Measurements from ENCODE around the gene PLET1.

Gene PLET1

DNA sequence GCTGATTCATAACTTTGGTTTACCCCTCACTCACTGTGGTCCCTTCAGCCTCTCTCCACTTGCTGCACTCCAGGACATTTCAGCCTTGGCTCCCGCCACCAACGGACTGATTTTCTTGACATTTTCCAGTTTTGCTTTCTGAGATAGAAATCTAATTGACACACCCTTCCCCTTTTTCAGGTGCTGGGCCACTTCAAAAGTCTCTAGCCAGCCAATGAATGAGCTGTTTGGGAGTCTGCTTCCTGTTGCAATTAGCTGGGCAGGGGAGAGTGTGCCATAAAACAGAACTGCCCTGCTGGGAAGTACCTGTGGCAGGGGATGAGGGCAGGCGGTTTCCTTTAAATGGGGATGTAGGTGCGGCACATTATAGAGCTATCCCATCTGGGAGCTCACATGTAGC lies 21.1 kb upstream of the PLET1 start:
- DNase-seq (ENCODE audit: low read depth) = no peak

GRCh38 chr11:112280268-112281126 lies 19.8 kb upstream of the PLET1 start:
- peak; percentile 63 for DNase-seq (ENCODE audit: low read depth)

- no peak for DNase-seq (ENCODE audit: low read depth)
These were observed 19.2 kb upstream of the PLET1 start for GRCh38 chr11:112279901-112280267.

DNA sequence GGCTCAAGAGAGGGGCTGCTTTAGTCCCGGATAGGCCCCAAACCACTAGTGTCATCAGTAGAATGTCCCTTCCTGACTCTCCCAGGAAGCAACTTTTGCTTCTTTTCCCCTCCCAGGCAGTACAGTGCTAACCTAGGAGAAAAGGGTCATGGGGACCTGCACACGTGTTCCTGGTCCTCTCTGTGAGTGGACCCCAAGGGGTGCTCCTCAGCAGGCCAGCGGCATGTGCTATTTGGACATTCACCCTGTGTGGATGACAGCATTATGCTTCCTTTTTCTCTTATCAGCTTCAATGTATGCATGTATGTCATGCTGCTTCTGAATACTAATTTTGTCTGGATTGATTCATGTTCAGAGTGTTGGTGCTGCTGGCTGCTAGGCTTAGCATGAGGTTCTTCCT lies 18.1 kb upstream of the PLET1 start:
- no peak for DNase-seq (ENCODE audit: low read depth)

DNA sequence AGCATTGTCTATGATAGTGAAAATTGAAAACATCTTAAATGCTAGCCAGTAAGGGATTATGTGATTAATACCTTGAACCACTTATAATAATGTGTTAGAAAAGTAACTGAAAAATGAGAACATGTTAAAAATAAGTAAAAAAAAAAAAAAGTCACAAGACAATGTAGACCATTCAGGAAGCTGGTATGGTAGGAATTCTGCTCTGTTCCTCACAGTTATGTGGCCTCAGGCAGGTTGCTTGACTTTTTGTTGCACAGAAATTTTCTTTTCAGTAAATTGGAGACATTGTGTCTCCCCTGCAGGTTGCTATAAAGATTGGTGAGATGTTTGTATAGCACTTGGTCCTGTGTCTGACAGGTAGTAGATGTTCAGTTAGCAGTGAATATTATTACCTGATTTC lies 17.3 kb upstream of the PLET1 start:
- no peak for DNase-seq (ENCODE audit: low read depth)

DNA sequence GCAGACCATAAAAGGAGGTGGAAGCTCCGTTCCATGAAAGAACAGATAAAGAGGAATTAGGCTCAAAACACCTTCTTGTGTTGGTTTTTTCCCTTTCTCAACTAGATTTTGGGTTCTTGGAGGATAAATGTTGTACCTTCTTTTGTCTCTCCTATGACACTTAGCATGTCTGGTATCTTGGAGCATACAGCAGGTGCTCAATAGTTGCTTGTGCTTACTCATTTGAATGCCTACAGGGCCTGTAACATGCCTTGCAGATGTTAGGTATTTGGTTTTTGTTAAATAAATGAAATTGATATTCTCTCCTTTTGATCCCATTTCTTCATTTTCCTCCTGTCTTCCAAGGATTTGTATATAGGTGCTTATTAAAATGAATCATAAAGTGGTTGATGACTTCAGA lies 16.4 kb upstream of the PLET1 start:
- DNase-seq (ENCODE audit: low read depth) = no peak

GRCh38 chr11:112274007-112274783 lies 13.5 kb upstream of the PLET1 start:
- DNase-seq (ENCODE audit: low read depth) = no peak

DNA sequence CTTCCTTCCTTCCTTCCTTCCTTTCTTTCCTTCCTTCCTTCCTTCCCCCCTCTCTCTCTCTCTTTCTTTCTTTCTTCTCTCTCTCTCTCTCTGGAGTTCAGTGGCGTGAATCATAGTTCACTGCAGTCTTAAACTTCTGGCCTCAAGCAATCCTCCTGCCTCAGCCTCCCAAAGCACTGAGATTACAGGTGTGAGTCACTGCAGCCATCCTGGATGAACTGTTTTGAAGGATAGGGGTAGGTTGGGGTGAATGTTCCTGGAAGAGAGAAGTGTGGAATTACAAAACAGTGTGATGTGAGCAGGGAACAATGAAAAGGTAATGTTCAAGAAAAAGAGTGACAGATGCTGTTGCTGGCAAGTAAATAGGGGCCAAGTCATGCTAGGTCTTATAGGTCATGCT lies 12.4 kb upstream of the PLET1 start:
- DNase-seq (ENCODE audit: low read depth) = no peak

DNA sequence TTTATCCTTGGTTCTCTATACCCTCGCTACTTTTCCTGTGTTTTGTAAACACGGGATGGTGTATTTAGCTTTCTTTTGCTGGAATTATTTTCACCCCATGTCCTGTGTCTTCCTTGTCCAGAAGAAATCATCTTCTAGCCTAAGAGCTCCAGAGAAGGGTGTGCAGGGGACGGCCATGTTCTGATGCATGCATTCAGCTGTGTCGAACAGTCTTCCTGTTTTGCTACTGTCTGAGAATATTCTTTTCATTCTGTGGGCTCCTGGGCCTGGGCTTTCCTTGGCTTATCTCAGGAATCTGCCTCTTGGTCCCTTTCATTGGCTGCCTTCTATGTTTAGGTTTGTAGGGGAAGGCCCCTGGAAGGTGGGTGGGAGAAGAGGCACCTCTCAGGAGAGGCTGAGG lies 10.6 kb upstream of the PLET1 start:
- no peak for DNase-seq (ENCODE audit: low read depth)

DNA sequence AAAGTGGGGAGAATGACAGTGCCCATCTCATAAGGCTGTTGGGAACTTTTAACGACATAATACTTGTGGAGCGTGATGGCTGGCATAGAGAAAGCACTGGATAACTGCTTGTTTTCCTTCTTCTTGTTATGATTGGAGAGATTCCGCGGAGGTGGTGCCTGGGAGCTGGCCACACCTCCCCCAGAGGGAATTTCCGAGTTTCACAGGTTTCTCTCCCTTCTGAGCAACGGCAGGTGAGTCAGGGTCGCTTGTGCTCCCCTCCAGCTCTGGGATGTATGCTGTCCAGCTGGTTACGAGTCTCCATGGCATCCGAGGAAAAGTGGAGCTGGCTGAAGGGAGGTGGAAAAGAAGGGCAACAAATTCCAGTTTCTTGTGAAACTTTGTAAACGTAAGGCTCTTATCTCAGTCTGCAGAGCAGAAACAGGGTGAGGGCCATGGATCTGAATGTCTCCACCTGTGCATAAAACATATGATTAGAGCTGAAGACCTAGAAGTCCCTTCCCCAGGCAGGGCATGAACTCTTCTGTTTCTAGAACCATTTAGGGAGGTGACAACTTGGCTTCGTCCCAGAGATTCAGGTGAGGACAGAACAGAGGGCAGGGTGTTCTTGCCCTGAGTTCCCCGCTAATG lies 10.0 kb upstream of the PLET1 start:
- DNase-seq (ENCODE audit: low read depth) = no peak

DNA sequence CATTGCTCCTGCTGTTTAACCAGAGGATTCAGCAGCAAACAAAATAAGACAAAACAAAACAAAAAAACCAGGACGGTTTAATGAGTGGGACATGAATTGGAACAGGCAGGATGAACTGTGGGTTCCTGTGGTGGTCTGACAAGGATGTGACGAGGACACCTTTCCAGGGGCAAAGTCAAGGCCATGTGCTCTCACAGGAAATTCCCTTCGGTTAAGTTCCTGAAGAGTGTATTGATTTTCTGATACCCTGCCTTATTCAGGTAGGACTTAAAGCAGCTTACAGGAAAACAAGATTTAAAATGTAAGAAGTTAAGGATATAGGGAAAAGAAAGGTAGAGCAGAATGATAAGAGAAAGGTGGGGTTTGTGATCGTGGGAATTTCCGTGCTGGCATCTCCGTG lies 8.5 kb upstream of the PLET1 start:
- no peak for DNase-seq (ENCODE audit: low read depth)

DNA sequence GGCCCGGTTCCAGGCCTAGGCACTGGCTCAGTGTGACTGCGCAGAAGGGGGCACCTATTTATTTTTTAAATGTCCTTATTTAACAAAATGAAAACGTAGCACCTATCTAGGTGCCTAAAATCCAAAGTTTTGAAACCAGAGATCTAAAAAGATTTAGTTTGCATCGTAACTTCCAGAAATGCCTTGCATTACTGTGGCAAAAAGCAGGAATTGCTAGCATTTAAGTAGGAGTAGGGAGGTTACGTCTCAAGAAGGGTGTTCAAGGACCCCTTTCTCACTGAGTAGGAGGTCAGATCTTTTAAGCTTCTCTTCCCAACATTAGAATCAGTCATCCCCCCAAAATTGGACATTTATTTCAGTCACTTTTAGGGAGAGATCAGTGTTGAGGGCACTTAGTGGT lies 7.7 kb upstream of the PLET1 start:
- no peak for DNase-seq (ENCODE audit: low read depth)

DNA sequence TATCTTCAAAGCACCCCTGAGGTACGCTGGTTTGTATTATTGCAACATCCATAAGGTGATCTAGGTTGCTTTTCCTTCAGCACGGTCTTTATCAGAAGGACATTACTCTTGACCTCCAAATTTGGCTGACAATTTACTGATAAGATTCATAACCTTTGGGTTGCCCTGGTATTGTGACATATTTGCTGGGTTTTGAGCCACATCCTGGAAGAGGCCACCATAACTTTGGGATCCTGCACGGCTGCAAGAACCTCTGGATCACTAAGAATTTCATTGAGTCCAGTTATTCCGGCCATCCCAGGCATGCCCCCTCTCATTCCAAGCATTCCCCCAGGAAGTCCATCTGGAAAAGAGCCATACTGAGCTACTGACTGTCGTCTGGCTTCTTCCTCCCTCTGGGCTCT lies 6.5 kb upstream of the PLET1 start:
- DNase-seq (ENCODE audit: low read depth) = no peak

DNA sequence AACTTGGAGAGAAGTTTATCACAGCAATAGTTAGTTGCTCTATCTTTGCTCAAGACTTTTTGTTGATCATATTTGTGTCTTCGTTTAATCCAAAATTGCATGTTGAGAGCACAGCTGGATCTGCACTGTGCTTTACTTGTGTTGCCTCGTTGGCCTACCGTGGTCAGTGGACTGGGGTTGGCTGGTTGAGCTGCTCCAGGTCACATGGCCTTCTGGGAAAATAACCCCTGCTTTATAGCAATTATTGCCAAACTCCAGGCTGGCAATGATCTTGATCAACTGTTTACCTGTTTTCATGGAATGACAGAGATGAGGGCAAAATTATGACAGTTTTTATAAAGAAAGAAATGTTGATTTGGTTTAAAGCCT lies 5.7 kb upstream of the PLET1 start:
- no peak for DNase-seq (ENCODE audit: low read depth)

- DNase-seq (ENCODE audit: low read depth) = no peak
These were observed 5.2 kb upstream of the PLET1 start for GRCh38 chr11:112265659-112266409.

DNA sequence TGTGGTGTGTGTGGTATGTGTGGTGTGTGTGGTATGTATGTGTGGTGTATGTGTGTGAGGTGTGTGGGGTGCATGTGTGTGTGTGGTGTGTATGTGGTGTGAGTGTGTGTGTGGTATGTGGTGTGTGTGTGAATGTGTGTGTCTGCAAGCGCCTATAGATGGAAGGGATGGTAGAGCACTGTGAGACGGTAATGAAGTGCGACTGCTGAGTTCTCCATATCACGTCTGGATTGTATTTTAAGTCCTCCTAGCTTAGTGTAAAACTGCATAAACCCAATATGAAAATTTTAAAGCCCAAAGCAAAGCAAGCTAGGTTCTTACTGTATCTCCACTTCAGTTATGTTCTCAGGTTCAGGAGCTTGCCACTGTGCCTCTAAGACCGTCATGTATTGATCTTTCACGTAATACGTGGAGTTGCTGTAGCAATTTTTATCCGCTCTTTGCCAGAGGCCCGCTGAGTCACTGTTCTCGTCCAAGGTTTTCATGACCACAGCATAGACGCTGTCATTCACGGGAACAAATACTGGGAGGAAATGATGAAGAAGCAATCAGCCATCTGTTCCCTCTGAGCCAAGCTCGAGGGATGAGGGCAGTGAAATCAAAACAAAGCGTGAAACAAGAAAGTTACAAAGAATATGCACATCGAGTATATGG lies 5.5 kb downstream of the PLET1 start:
- peak; percentile 86 for DNase-seq (ENCODE audit: low read depth)

GRCh38 chr11:112253605-112254242 lies 6.9 kb downstream of the PLET1 start:
- no peak for DNase-seq (ENCODE audit: low read depth)

DNA sequence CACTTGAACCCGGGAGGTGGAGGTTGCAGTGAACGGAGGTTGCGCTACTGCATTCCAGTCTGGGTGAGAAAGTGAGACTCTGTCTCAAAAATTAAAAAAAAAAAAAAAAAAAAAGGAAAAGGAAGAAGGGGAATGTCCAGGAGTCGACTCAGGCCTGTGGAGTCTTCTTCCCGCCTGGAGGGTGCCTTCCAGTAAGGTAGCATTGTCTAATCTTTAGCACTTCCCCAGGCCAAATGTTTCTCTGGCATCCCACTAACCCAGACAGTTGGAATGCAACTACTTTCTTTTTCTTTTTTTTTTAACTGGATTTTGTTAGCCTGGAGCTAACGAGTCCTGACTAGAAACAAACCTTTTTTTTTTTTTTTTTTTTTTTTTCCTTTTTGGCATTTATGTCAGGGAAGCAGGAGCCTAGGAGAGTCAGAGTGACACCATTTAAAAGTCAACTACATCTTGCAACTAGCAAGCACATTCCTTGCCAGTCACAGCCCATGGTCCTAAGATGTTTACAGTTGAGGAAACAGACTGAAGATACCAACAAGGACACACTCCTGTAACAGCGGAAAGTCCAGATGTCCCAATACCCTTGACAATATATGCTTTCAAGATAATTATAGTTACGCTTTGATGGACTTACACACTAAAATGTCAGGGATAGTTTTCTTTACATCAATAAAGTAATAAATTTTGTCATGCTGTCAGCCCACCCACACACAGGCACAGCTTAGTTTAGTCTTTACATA lies 10.6 kb downstream of the PLET1 start:
- no peak for DNase-seq (ENCODE audit: low read depth)

- DNase-seq (ENCODE audit: low read depth) = no peak
These were observed 12.5 kb downstream of the PLET1 start for GRCh38 chr11:112248201-112248600.

DNA sequence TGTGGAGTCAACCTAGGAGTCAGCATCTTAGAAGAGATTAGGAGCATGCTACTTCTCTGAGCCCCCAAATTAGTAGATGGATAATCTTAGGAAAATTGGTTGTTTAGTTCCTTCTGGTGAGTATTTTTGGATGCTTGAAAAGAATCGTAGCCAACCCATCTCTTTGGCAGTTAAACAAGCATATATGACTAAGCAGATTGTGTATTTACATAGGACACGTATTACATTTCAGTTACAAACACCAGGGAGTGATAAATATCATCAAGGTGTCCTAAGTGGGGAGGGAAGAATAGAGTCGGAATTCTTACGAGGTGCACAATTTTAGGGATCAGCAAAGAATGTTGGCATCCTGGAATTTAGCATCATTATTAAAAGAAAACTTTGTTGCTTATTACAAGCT lies 13.5 kb downstream of the PLET1 start:
- DNase-seq (ENCODE audit: low read depth) = no peak

DNA sequence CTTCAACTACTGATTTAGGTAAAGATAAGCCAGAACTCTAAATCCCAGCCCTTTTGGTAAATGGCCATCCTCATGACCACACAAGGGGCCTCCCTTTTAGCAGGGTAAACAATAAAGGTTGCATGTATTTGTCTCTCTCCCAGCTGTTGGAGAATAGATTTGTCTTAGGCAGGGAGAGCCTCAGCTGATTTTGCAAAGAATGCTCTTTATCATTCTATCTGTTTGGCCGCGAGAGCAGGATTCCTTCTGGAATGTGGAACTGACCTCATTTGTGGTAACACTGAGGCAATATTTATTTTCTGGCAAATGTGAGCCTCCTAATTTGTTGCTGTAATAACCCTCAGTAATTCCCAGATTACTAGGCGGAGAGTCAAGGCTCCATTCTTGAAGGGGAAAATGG lies 19.2 kb downstream of the PLET1 start:
- peak; percentile 42 for DNase-seq (ENCODE audit: low read depth)
